GM10266 (cell line): ENCODE measurements around the gene MARVELD3.

ENCODE experiments used
- DNase-seq: peaks from one replicate; pipeline ENCODE4 v3.0.0; 2012; ENCODE audit errors: extremely low spot score
- TF ChIP-seq, protein P1 (sequence below): IDR thresholded peaks from 2 replicates; pipeline ENCODE4 v1.5.1; 2012; ENCODE audit warnings: mild to moderate bottlenecking, low read depth; ENCODE audit not compliant: control insufficient read depth, insufficient read depth; ENCODE audit errors: missing control alignments

The MARVELD3 gene

GRCh38 chr16:71666264-71666663 lies 40.3 kb downstream of the MARVELD3 start:
- DNase-seq: no peak
- TF ChIP-seq, protein P1, sequence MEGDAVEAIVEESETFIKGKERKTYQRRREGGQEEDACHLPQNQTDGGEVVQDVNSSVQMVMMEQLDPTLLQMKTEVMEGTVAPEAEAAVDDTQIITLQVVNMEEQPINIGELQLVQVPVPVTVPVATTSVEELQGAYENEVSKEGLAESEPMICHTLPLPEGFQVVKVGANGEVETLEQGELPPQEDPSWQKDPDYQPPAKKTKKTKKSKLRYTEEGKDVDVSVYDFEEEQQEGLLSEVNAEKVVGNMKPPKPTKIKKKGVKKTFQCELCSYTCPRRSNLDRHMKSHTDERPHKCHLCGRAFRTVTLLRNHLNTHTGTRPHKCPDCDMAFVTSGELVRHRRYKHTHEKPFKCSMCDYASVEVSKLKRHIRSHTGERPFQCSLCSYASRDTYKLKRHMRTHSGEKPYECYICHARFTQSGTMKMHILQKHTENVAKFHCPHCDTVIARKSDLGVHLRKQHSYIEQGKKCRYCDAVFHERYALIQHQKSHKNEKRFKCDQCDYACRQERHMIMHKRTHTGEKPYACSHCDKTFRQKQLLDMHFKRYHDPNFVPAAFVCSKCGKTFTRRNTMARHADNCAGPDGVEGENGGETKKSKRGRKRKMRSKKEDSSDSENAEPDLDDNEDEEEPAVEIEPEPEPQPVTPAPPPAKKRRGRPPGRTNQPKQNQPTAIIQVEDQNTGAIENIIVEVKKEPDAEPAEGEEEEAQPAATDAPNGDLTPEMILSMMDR: no peak

- no peak for DNase-seq
- TF ChIP-seq, protein P1: no peak
These were observed 41.1 kb downstream of the MARVELD3 start for GRCh38 chr16:71666928-71667707.

DNA sequence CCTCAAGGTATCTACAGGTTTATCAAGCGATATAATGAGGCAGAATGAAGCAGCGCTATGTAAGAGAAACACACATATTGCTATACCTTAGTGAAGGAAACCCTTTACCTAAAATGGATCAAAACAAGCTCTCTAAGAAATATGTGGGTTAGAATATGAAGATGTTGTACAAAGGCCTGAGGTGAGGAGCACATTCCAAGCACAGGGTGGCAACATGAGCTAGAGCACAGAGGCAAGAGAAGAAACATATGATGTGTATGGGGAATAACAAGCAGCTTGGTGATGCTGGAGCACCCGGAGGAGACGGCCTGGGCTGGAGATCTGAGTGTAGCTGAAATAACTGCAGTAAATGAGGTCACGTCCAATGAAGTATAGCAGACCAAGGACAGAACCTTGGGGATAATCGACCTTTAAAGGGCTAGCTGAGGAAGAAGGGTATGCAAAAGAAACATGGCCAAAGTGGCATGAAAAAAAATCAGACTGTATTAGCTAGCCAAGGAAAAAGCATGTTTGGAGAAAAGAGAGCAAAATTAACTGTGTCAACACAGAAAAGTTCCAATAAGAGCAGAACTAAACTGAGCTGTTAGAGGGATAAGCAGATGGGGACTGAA lies 44.0 kb downstream of the MARVELD3 start:
- TF ChIP-seq, protein P1: no peak
- DNase-seq: no peak

GRCh38 chr16:71670537-71670936 lies 44.6 kb downstream of the MARVELD3 start:
- no peak for DNase-seq
- TF ChIP-seq, protein P1: no peak

GRCh38 chr16:71671165-71671564 lies 45.2 kb downstream of the MARVELD3 start:
- TF ChIP-seq, protein P1: no peak
- DNase-seq: no peak

DNA sequence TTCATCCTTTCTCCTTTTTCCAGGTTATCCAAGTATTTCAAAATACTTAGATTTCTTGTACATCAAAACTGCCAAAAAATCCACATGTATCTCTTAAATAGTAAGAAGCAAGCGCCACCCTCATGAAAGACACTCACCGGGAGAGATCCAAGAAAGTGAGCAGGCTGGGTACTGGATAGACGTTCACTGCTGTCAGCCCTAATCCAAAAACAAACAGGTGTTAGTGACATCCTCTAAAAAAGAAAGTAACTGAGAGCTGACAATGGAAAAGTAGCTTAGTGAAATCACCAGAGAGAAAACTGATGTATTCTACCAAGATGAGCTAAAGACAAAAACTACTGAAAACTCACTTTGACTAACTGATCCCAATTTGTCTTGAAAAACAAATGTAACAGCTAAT lies 46.1 kb downstream of the MARVELD3 start:
- DNase-seq: no peak
- TF ChIP-seq, protein P1: no peak
